Measurements from ENCODE around the gene ENKD1. TPM values are rescaled to one million over a fixed set of nuclear protein-coding genes. Genes with fewer than 3 reads are reported as not detected.
A peak's percentile ranks its signal among the peaks of the same experiment; 100 is the strongest.

ENKD1 gene
- total and polyA plus RNA-seq, 2 of the 4 experiments (the other 2 are of a cell fraction) = 2.9 to 6.3 TPM

GRCh38 chr16:67653789-67654402 is 12.7 kb downstream of the ENKD1 start:
- Histone ChIP-seq H3K56ac (ENCODE audit: extremely low read depth, insufficient read depth, low read length) (no peak overlapping the region), H3K18ac (ENCODE audit: low read depth, low read length) (no peak overlapping the region), H3K4me3 (ENCODE audit: insufficient read depth, low read depth, low read length) (peak overlapping the region; percentile 51), H4K20me1 (ENCODE audit: insufficient read depth, low read length) (peaks cover 13% of the 10 kb centered on the region), H4K8ac (ENCODE audit: low read depth in 2 of 2, low read length in 2 of 2) (no peak overlapping the region), H2BK5ac (ENCODE audit: low read depth, low read length, poor library complexity, severe bottlenecking) (no peak overlapping the region), H3K14ac (replicated peaks; ENCODE audit: low read depth, low read length) (no peak overlapping the region), H3K27me3 (ENCODE audit: control insufficient read depth, insufficient read depth, low read length) (peaks cover 35% of the 10 kb centered on the region), H3K4ac (ENCODE audit: low read depth, low read length) (no peak overlapping the region), H3K27ac (ENCODE audit: insufficient read depth, low read length) (no peak overlapping the region), H2AFZ (replicated peaks; ENCODE audit: low read length, poor library complexity) (peak overlapping the region; percentile 58), H4K5ac (ENCODE audit: low read depth, low read length) (no peak overlapping the region), H2AK5ac (ENCODE audit: low read depth, low read length) (peak overlapping the region; percentile 50; the same call in 1 of the 2 replicates), H2BK15ac (ENCODE audit: low read depth, low read length) (no peak overlapping the region), H3K9ac (ENCODE audit: low read depth, low read length) (0 out of 2 replicates have a peak overlapping the region, but pooled peaks have one; percentile 33), H3K9me3 (ENCODE audit: control insufficient read depth, insufficient read depth, low read length) (no peaks in the 10 kb centered on the region), H3K4me1 (ENCODE audit: control insufficient read depth, insufficient read depth, low read length) (peaks cover 6% of the 10 kb centered on the region; the same call in 1 of the 2 replicates), H3K9me1 (ENCODE audit: insufficient read depth, low read length) (peaks cover 4% of the 10 kb centered on the region), H3K79me1 (ENCODE audit: low read depth in 1 of 2, low read length in 2 of 2) (peaks cover 3 to 9% of the 10 kb centered on the region in 2 experiments; a peak in 3 of 4 replicates), H2BK120ac (ENCODE audit: low read depth, low read length) (no peak overlapping the region), H4K91ac (ENCODE audit: insufficient read depth, low read depth, low read length) (no peak overlapping the region), H3K36me3 (ENCODE audit: control insufficient read depth, insufficient read depth, low read length) (0 out of 2 replicates have a peak, but pooled peaks cover 1% of the 10 kb centered on the region), H3K23ac (ENCODE audit: low read depth, low read length) (0 out of 2 replicates have a peak overlapping the region, but pooled peaks have one; percentile 78), H2BK20ac (ENCODE audit: low read depth, low read length) (no peak overlapping the region), H3K4me2 (ENCODE audit: low read depth, low read length) (peak overlapping the region; percentile 87), H2AK9ac (replicated peaks; ENCODE audit: low read depth, low read length, poor library complexity) (no peak overlapping the region)
- ATAC-seq (ENCODE audit: low read depth) = peak; percentile 35
- WGBS, 2 experiments (ENCODE audit: extremely low coverage in 2 of 2, insufficient read length in 1 of 2) = 35% methylated on average over 11 of the region's 25 CpGs; no CpG with 5 or more reads in 1 of the 2 experiments
- intact Hi-C loops (cut with micrococcal nuclease) (no loop called here), in situ Hi-C loops (cut with MboI; ENCODE audit: low sequenced_read_pairs) (no loop called here), dilution Hi-C loops (cut with HindIII; ENCODE audit: low sequenced_read_pairs, unreplicated experiment) (no loop called here)
- DNase-seq = no peak
- ChIA-PET POLR2A (ENCODE audit: unreplicated experiment) (no interaction called here), CTCF (no interaction called here)
- TF ChIP-seq BHLHE40 (IDR thresholded peaks at IDR 0.05; ENCODE audit: low read depth, low read length) = peak; percentile 52; the same call in 1 of the 2 replicates
- no peak for TF ChIP-seq MAFK (IDR thresholded peaks at IDR 0.05; ENCODE audit: low read depth, low read length)
- BruUV-seq (replicated peaks) = no TSS peak
